Adrenal gland (tissue), 12 donors: ENCODE measurements around the gene PSMA5. TPM values are rescaled to one million over a fixed set of nuclear protein-coding genes. Genes with fewer than 3 reads are reported as not detected.

ENCODE experiments used
- DNase-seq, 7 donors: peaks; one replicate each; pipeline ENCODE4 v3.0.0-alpha.2; 2019 to 2020
- H3K27ac ChIP-seq, 5 donors: fragments of 200-600 bp; sonication (generic) in 4 of 5; 1 replicate in 3 of 5; 2 replicates in 2 of 5; pipeline versions ENCODE4 v1.5.1 to v1.8.0; 2016 to 2020; ENCODE audit warnings: mild to moderate bottlenecking in 1 of 5
- H3K27me3 ChIP-seq: fragments of 200-600 bp; 2 replicates; pipeline ENCODE4 v1.8.0; 2021
- H3K36me3 ChIP-seq, 2 donors: fragments of 200-600 bp; replicated peaks in 1 of 2; 1 replicate in 1 of 2; 2 replicates in 1 of 2; pipeline versions ENCODE4 v1.5.1 to v1.8.0; 2018 to 2022
- H3K4me1 ChIP-seq, 2 donors: fragments of 200-600 bp; replicated peaks in 1 of 2; 1 replicate in 1 of 2; 2 replicates in 1 of 2; pipeline versions ENCODE4 v1.5.1 to v1.8.0; 2018 to 2021
- H3K4me3 ChIP-seq, 4 donors: fragments of 200-600 bp; sonication (generic) in 3 of 4; one replicate each; pipeline ENCODE4 v1.5.1; 2016 to 2018
- H3K9me3 ChIP-seq, 3 donors: fragments of 200-600 bp; sonication (generic) in 1 of 3; replicated peaks in 1 of 3; 1 replicate in 2 of 3; 2 replicates in 1 of 3; pipeline versions ENCODE4 v1.5.1 to v1.8.0; 2016 to 2021
- POLR2A ChIP-seq, 2 donors: fragments of 450-650 bp; IDR thresholded peaks; one replicate each; pipeline ENCODE4 v1.6.1; 2017; ENCODE audit warnings: antibody characterized with exemption in 2 of 2, mild to moderate bottlenecking in 2 of 2, moderate library complexity in 1 of 2
- WGBS, 4 donors: extraction: QIAGEN DNeasy Blood & Tissue Kit in 2 of 4; methylation state at CpG; one replicate each; pipeline versions ENCODE4 v1.1.5 to v1.1.7; 2013 to 2017; 5-methylcytosine and 5-hydroxymethylcytosine counted together
- intact Hi-C, 2 donors: fragments of 100-400 bp; cut with DNase I; formaldehyde crosslinking; loops; one replicate each; pipeline versions ENCODE4 v1.14.1 to v1.15.0; 2022 to 2023
- polyA plus RNA-seq, 3 donors: library from polyadenylated mRNA; stranded (reverse); fragments of 200-250 nt in 2 of 3; fragments of 350-450 nt in 1 of 3; fragmentation: Illumina TruSeq in 1 of 3; extraction: RNeasy Lipid Tissue Mini Kit (QIAGEN cat#74804) in 1 of 3; gene quantifications; one replicate each; pipeline ENCODE4 v1.2.3, GENCODE V29; 2013 to 2014
- total RNA-seq, 9 donors: library from RNA; depleted of rRNA in 4 of 9; stranded (reverse); fragments of >200 nt in 4 of 9; fragments of 120-200 nt in 1 of 9; fragmentation: NEBNext Ultra II Directional in 1 of 9; extraction: Animal tissue kit (Norgen Biotek cat#: 25700) in 1 of 9; gene quantifications; one replicate each; pipeline versions ENCODE4 v1.1.0 to v1.2.4, GENCODE V29; 2013 to 2023
- TF ChIP-seq, protein P1 (sequence below), 6 experiments: fragments of 450-650 bp in 4 of 6; fragments of 200-600 bp in 2 of 6; sonication (generic) in 1 of 6; IDR thresholded peaks; 1 replicate in 5 of 6; 2 replicates in 1 of 6; pipeline versions ENCODE4 v1.5.1 to v1.8.0; 2016 to 2021; ENCODE audit warnings: antibody characterized with exemption in 6 of 6, mild to moderate bottlenecking in 2 of 6, moderate library complexity in 1 of 6
- donor health status: healthy with polysubstance abuse.
- donor health status: Bipolar disorder and iron deficiency.
- donor health status: DM: yes; HTN: yes; CAD: no.
- donor health status: DM: no; HTN: no; CAD: no.
- donor health status: DM: no; HTN: no; CAD: no.
- donor health status: DM: yes; HTN: yes; CAD: no.

PSMA5 gene
- total and polyA plus RNA-seq, 12 donors = 22.8 to 187 (median 63.4) TPM

DNA sequence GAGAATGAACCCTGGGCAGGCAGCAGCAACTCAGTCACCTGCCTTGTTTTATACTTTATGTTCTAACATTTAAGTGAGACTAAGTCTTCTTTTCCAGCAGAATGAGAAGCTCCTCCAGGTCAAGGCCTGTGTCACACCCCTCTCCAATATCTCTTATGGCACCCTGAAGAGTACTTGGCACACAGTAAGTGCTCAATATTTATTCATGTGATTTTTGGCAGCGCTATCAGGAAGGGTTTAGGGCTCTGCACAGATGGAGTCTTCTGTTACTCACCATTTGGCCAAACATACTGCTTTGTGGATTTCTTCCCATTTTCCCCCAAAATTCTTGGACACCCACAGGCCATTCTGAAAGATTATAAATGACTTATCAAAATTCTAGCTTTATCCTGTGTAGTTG is 75.6 kb downstream of the PSMA5 start:
- no peak for TF ChIP-seq POLR2A (IDR thresholded peaks at IDR 0.05)
- TF ChIP-seq, protein P1, sequence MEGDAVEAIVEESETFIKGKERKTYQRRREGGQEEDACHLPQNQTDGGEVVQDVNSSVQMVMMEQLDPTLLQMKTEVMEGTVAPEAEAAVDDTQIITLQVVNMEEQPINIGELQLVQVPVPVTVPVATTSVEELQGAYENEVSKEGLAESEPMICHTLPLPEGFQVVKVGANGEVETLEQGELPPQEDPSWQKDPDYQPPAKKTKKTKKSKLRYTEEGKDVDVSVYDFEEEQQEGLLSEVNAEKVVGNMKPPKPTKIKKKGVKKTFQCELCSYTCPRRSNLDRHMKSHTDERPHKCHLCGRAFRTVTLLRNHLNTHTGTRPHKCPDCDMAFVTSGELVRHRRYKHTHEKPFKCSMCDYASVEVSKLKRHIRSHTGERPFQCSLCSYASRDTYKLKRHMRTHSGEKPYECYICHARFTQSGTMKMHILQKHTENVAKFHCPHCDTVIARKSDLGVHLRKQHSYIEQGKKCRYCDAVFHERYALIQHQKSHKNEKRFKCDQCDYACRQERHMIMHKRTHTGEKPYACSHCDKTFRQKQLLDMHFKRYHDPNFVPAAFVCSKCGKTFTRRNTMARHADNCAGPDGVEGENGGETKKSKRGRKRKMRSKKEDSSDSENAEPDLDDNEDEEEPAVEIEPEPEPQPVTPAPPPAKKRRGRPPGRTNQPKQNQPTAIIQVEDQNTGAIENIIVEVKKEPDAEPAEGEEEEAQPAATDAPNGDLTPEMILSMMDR (IDR thresholded peaks at IDR 0.05) = no peak
- Histone ChIP-seq H3K27me3 (no peaks in the 10 kb centered on the region), H3K4me1 (no peaks in the 10 kb centered on the region), H3K36me3 (peaks cover 0 to 5% of the 10 kb centered on the region in 2 donors), H3K9me3 (no peaks in the 10 kb centered on the region), H3K27ac (no peak overlapping the region), H3K4me3 (no peak overlapping the region)
- 76 to 90% (median 88%) methylated on average over 1 of the region's 1 CpG for WGBS, 4 donors
- intact Hi-C loops = no loop called here
- DNase-seq = no peak

DNA sequence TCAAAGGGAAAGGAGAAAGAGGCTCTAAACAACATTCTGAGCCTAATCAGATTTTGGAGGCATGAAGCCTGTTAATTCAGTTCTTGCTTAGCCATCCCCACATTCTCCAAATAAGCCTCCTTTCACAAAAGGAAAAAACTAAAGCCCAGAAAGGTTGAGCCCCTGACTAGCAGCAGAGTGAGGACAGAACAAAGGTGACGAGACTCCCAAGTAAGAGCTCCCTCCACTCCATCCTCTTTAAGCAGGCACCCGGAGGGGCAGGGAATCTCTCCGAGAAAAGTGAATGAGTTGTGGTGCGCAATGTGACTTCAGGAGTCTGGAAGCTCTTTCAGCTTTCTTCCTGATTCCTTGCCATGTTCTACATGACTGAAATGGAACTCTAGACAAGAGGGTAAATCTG is 76.1 kb downstream of the PSMA5 start:
- DNase-seq = no peak
- H3K4me1 ChIP-seq = no peaks in the 10 kb centered on the region
- no peak overlapping the region for H3K27ac ChIP-seq
- H3K36me3 ChIP-seq = peaks cover 0 to 5% of the 10 kb centered on the region in 2 donors
- WGBS, 4 donors = 88 to 96% (median 93%) methylated on average over 4 of the region's 4 CpGs
- TF ChIP-seq, protein P1 (IDR thresholded peaks at IDR 0.05) = no peak
- no peak for TF ChIP-seq POLR2A (IDR thresholded peaks at IDR 0.05)
- H3K9me3 ChIP-seq = no peaks in the 10 kb centered on the region
- H3K4me3 ChIP-seq = no peak overlapping the region
- H3K27me3 ChIP-seq = no peaks in the 10 kb centered on the region
- intact Hi-C loops = no loop called here

Other genes with a start within 250 kb of the PSMA5 start
- 100 to 1,000 TPM; 135 to 216 (median 154) TPM for gene SARS1, start 212.5 kb downstream of the PSMA5 start, total RNA-seq
- 100 to 1,000 TPM in 1 of 3 donors, 10 to 100 TPM in 2; 64.3 to 211 (median 69.0) TPM for gene SARS1, start 212.5 kb downstream of the PSMA5 start, polyA plus RNA-seq
- gene CELSR2, start 176.9 kb downstream of the PSMA5 start, total RNA-seq = 1 to 10 TPM in 8 of 9 donors, under 1 TPM in 1; 0.89 to 9.1 (median 5.1) TPM
- gene CELSR2, start 176.9 kb downstream of the PSMA5 start, polyA plus RNA-seq = 1 to 10 TPM; 1.7 to 6.3 (median 1.8) TPM
- gene PSRC1, start 143.3 kb downstream of the PSMA5 start, total RNA-seq = 10 to 100 TPM in 1 of 9 donors, 1 to 10 TPM in 7, under 1 TPM in 1; 0.52 to 13.2 (median 2.6) TPM
- 1 to 10 TPM; 1.7 to 5.8 (median 2.4) TPM for gene PSRC1, start 143.3 kb downstream of the PSMA5 start, polyA plus RNA-seq
- gene MYBPHL, start 119.4 kb downstream of the PSMA5 start, total RNA-seq = 10 to 100 TPM in 1 of 9 donors, under 1 TPM in 3, not detected in 5; 0.32 to 12.3 (median 0.51) TPM
- gene MYBPHL, start 119.4 kb downstream of the PSMA5 start, polyA plus RNA-seq = under 1 TPM in 2 of 3 donors, not detected in 1; 0.35 to 0.98 TPM
- 10 to 100 TPM; 20.1 to 56.8 (median 41.8) TPM for gene SORT1, start 28.5 kb downstream of the PSMA5 start, total RNA-seq
- 10 to 100 TPM; 13.4 to 14.6 (median 14.2) TPM for gene SORT1, start 28.5 kb downstream of the PSMA5 start, polyA plus RNA-seq
- 10 to 100 TPM in 5 of 9 donors, 1 to 10 TPM in 4; 6.4 to 20.3 (median 13.6) TPM for gene SYPL2, start 40.1 kb upstream of the PSMA5 start, total RNA-seq
- gene SYPL2, start 40.1 kb upstream of the PSMA5 start, polyA plus RNA-seq = 10 to 100 TPM in 1 of 3 donors, 1 to 10 TPM in 2; 5.8 to 23.6 (median 8.5) TPM
- gene ATXN7L2, start 57.5 kb upstream of the PSMA5 start, total RNA-seq = 10 to 100 TPM in 4 of 9 donors, 1 to 10 TPM in 5; 5.8 to 16.3 (median 9.1) TPM
- 100 to 1,000 TPM in 1 of 3 donors, 10 to 100 TPM in 1, 1 to 10 TPM in 1; 3.1 to 109 (median 45.5) TPM for gene ATXN7L2, start 57.5 kb upstream of the PSMA5 start, polyA plus RNA-seq
- 10 to 100 TPM in 6 of 9 donors, 1 to 10 TPM in 3; 8.4 to 21.2 (median 13.8) TPM for gene CYB561D1, start 67.6 kb upstream of the PSMA5 start, total RNA-seq
- 1 to 10 TPM; 4.4 to 9.5 (median 7.8) TPM for gene CYB561D1, start 67.6 kb upstream of the PSMA5 start, polyA plus RNA-seq
- gene AMIGO1, start 83.3 kb upstream of the PSMA5 start, total RNA-seq = 10 to 100 TPM; 17.2 to 27.9 (median 22.8) TPM
- 10 to 100 TPM in 1 of 3 donors, 1 to 10 TPM in 2; 3.8 to 20.7 (median 4.7) TPM for gene AMIGO1, start 83.3 kb upstream of the PSMA5 start, polyA plus RNA-seq
- 1 to 10 TPM in 2 of 9 donors, under 1 TPM in 5, not detected in 2; 0.11 to 4.9 (median 0.57) TPM for gene GPR61, start 113.4 kb upstream of the PSMA5 start, total RNA-seq
- 1 to 10 TPM in 1 of 3 donors, under 1 TPM in 2; 0.57 to 1.2 (median 0.88) TPM for gene GPR61, start 113.4 kb upstream of the PSMA5 start, polyA plus RNA-seq
- 10 to 100 TPM in 1 of 9 donors, 1 to 10 TPM in 8; 2.8 to 12.0 (median 5.8) TPM for gene GNAI3, start 122.2 kb upstream of the PSMA5 start, total RNA-seq
- gene GNAI3, start 122.2 kb upstream of the PSMA5 start, polyA plus RNA-seq = 1 to 10 TPM; 1.6 to 7.7 (median 2.2) TPM
- under 1 TPM in 4 of 9 donors, not detected in 5; 0.22 to 0.95 (median 0.37) TPM for gene GNAT2, start 193.2 kb upstream of the PSMA5 start, total RNA-seq
- under 1 TPM in 1 of 3 donors, not detected in 2; 0.29 TPM for gene GNAT2, start 193.2 kb upstream of the PSMA5 start, polyA plus RNA-seq
- gene AMPD2, start 193.4 kb upstream of the PSMA5 start, total RNA-seq = 100 to 1,000 TPM in 1 of 9 donors, 10 to 100 TPM in 8; 28.4 to 170 (median 71.5) TPM
- gene AMPD2, start 193.4 kb upstream of the PSMA5 start, polyA plus RNA-seq = 100 to 1,000 TPM in 1 of 3 donors, 10 to 100 TPM in 2; 32.3 to 130 (median 60.7) TPM
- 10 to 100 TPM; 17.3 to 71.0 (median 31.9) TPM for gene GSTM4, start 229.7 kb upstream of the PSMA5 start, total RNA-seq
- 10 to 100 TPM; 20.7 to 57.5 (median 40.8) TPM for gene GSTM4, start 229.7 kb upstream of the PSMA5 start, polyA plus RNA-seq
- gene GSTM2, start 241.6 kb upstream of the PSMA5 start, total RNA-seq = 100 to 1,000 TPM in 2 of 9 donors, 10 to 100 TPM in 7; 17.2 to 105 (median 59.5) TPM
- 100 to 1,000 TPM in 2 of 3 donors, 10 to 100 TPM in 1; 37.3 to 495 (median 360) TPM for gene GSTM2, start 241.6 kb upstream of the PSMA5 start, polyA plus RNA-seq